ENCODE results near the gene FASTK. TPM values are rescaled to one million over a fixed set of nuclear protein-coding genes. Genes with fewer than 3 reads are reported as not detected.
A peak's percentile ranks its signal among the peaks of the same experiment; 100 is the strongest.

The FASTK gene
- total and polyA plus RNA-seq, 4 donors: 45.6 to 216 (median 57.5) TPM

DNA sequence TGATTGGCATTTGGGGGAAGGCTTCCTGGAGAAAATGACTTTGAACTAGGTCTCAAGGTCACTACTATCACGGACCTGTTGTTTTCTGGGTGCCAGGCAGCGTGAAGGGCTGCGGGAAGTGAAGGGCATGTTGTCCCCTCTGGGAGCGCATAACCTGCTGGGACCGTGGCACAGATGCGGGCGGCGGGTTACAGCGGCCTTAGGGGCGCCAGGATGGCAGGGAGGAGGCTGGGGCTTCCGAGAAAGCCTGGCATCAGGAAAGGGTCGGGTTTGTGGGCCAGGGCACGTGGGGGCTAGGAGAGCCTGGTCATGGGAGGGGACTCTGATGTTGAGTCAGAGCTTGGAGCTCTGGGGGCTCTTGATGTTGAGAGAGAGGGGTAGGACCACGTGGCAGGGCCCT, 15.1 kb downstream of the FASTK start:
- Histone ChIP-seq H3K4me1 (ENCODE audit: control insufficient read depth in 1 of 2, insufficient read depth in 2 of 2, low read length in 2 of 2) (no peaks in the 10 kb centered on the region), H3K27ac (ENCODE audit: low read depth in 1 of 2, low read length in 2 of 2) (no peak overlapping the region), H3K4me3 (ENCODE audit: low read length in 2 of 2) (no peak overlapping the region), H3K27me3 (ENCODE audit: control insufficient read depth in 1 of 2, insufficient read depth in 2 of 2, low read length in 1 of 2) (no peaks in the 10 kb centered on the region), H3K36me3 (ENCODE audit: control insufficient read depth in 1 of 2, insufficient read depth in 2 of 2, low read length in 1 of 2) (peaks cover 2 to 11% of the 10 kb centered on the region in 2 donors), H3K9me3 (ENCODE audit: control insufficient read depth, low read length) (no peaks in the 10 kb centered on the region)
- intact Hi-C loops (cut with DNase I): no loop called here
- ATAC-seq (ENCODE audit: low FRiP score) (no peak), DNase-seq (no peak)
- 84 to 86% methylated on average over 14 of the region's 14 CpGs for WGBS, 2 donors

DNA sequence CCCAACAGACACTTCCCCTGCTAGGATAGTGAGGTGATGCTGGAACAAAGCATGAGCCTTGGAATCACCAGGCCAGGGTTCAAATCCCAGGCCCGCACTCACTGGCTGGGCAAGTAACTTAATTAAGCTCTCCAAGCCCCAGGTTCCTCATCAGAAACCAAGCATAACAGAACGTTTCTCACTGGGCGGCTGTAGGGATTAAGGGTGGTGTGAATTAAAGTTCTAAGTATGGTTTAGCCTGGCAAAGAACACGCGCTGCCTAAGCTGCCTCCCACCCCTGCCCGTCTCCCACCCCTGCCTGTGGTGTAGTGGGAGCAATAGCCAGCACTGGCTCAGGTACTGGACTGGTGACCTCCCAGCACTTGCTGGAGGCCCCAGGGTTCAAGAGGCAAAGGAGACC, 15.6 kb downstream of the FASTK start:
- intact Hi-C loops (cut with DNase I): no loop called here

DNA sequence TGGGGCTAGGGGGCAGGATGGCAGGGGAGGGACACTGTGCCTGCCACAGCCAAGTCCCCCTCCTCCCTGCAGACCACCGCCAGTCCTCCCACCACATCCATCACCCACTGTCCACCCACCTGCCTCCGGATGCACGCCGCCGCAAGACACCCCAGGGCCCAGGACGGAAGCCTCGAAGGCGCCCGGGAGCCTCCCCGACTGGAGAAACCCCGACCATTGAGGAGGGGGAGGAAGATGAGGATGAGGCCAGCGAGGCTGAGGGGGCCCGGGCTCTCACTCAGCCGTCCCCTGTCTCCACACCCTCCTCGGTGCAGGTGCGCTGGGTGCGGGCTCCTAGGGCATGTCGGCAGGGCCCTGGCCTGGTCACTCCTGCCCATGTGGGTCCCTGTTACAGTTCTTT, 16.2 kb downstream of the FASTK start:
- Histone ChIP-seq H3K4me1 (ENCODE audit: control insufficient read depth in 1 of 2, insufficient read depth in 2 of 2, low read length in 2 of 2) (no peaks in the 10 kb centered on the region), H3K27ac (ENCODE audit: low read depth in 1 of 2, low read length in 2 of 2) (no peak overlapping the region), H3K36me3 (ENCODE audit: control insufficient read depth in 1 of 2, insufficient read depth in 2 of 2, low read length in 1 of 2) (peaks cover 2 to 8% of the 10 kb centered on the region in 2 donors), H3K9me3 (ENCODE audit: control insufficient read depth, low read length) (no peaks in the 10 kb centered on the region), H3K27me3 (ENCODE audit: control insufficient read depth in 1 of 2, insufficient read depth in 2 of 2, low read length in 1 of 2) (no peaks in the 10 kb centered on the region), H3K4me3 (ENCODE audit: low read length in 2 of 2) (no peak overlapping the region)
- no peak for DNase-seq
- intact Hi-C loops (cut with DNase I): no loop called here
- no peak for ATAC-seq (ENCODE audit: low FRiP score)
- 92 to 93% methylated on average over 17 to 18 of the region's 18 CpGs for WGBS, 2 donors

More for the DNA sequence above, 15.6 kb downstream of the FASTK start:
- Histone ChIP-seq H3K36me3 (ENCODE audit: control insufficient read depth in 1 of 2, insufficient read depth in 2 of 2, low read length in 1 of 2) (peaks cover 2 to 8% of the 10 kb centered on the region in 2 donors), H3K9me3 (ENCODE audit: control insufficient read depth, low read length) (no peaks in the 10 kb centered on the region), H3K4me3 (ENCODE audit: low read length in 2 of 2) (no peak overlapping the region), H3K27me3 (ENCODE audit: control insufficient read depth in 1 of 2, insufficient read depth in 2 of 2, low read length in 1 of 2) (no peaks in the 10 kb centered on the region), H3K4me1 (ENCODE audit: control insufficient read depth in 1 of 2, insufficient read depth in 2 of 2, low read length in 2 of 2) (no peaks in the 10 kb centered on the region), H3K27ac (ENCODE audit: low read depth in 1 of 2, low read length in 2 of 2) (no peak overlapping the region)
- ATAC-seq (ENCODE audit: low FRiP score) (no peak), DNase-seq (no peak)
- 86 to 88% methylated on average over 6 of the region's 6 CpGs for WGBS, 2 donors

DNA sequence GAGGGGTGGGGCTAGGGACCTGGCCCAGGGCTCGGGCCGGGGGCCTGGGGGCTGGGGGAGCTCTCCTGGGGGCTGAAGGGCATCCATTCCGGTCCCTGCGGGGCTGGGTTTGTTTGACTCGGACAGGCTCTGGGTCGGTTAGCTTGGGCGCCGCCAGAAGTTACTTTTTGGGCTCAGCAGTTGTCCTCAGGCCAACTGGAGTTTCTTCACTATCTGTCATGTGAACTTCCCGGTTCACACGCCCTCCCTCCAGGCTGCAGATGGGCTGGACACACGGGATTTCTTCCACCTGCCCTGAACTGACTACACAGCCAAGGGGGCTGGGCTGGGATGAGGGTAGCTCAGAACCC, 17.4 kb downstream of the FASTK start:
- intact Hi-C loops (cut with DNase I): no loop called here
- no peaks in the 10 kb centered on the region for H3K9me3 ChIP-seq (ENCODE audit: control insufficient read depth, low read length)
- H3K4me1 ChIP-seq (ENCODE audit: control insufficient read depth in 1 of 2, insufficient read depth in 2 of 2, low read length in 2 of 2): no peaks in the 10 kb centered on the region
- ATAC-seq (ENCODE audit: low FRiP score) (no peak), DNase-seq (no peak)
- H3K36me3 ChIP-seq (ENCODE audit: control insufficient read depth in 1 of 2, insufficient read depth in 2 of 2, low read length in 1 of 2): peaks cover 2 to 8% of the 10 kb centered on the region in 2 donors
- no peaks in the 10 kb centered on the region for H3K27me3 ChIP-seq (ENCODE audit: control insufficient read depth in 1 of 2, insufficient read depth in 2 of 2, low read length in 1 of 2)
- no peak overlapping the region for H3K4me3 ChIP-seq (ENCODE audit: low read length in 2 of 2)
- H3K27ac ChIP-seq (ENCODE audit: low read depth in 1 of 2, low read length in 2 of 2): no peak overlapping the region
- 7 to 22% methylated on average over 11 of the region's 11 CpGs for WGBS, 2 donors

DNA sequence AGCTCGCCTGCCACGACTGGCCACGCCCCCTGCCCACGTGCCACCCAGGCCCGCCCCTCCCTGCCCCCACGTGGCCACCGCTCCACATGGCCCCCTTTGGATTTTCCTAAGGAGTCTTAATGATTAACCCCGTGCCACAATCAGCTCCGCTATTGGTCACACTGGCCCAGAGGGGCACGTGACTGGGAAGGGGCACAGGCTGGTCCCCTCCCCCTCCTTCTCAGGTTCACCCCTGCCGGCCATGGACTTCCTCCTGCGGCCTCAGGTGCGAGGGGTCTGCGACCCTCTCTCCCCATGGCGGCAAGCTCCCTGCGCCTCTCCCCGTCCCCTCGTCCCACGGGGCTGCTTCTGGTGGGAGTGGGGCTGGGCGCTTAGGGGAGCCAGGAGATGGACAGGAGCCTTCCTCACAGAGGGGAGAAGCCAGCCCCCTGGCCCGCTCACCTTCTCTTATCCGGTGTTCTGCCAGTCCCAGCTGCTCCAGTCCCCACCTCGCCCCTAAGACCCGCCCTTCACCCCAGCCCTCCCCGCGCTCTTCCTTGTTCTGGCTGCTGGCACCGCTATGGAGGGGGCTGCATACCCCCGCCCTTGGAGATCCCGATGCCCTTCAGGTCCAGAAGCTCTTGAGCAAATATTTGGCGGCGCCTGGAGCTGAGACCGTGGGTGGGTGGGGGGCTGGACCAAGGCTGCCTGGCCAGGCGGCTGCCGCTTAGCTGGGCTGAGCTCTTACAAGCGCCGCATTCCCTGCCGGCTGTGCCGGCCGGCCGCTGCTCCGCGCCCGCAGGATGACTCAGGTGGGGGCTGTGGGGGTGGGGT, 18.0 kb downstream of the FASTK start:
- peak overlapping the region in 1 of 2 donors; percentile 23 for H3K27ac ChIP-seq (ENCODE audit: low read depth in 1 of 2, low read length in 2 of 2)
- H3K36me3 ChIP-seq (ENCODE audit: control insufficient read depth in 1 of 2, insufficient read depth in 2 of 2, low read length in 1 of 2): peaks cover 2 to 4% of the 10 kb centered on the region in 2 donors
- H3K4me3 ChIP-seq (ENCODE audit: low read length in 2 of 2): no peak overlapping the region
- H3K9me3 ChIP-seq (ENCODE audit: control insufficient read depth, low read length): no peaks in the 10 kb centered on the region
- intact Hi-C loops (cut with DNase I): no loop called here
- ATAC-seq (ENCODE audit: low FRiP score): no peak
- WGBS, 2 donors: 21 to 24% methylated on average over 38 to 43 of the region's 43 CpGs
- peak in 1 of 2 donors; percentile 89 for DNase-seq
- no peaks in the 10 kb centered on the region for H3K4me1 ChIP-seq (ENCODE audit: control insufficient read depth in 1 of 2, insufficient read depth in 2 of 2, low read length in 2 of 2)
- H3K27me3 ChIP-seq (ENCODE audit: control insufficient read depth in 1 of 2, insufficient read depth in 2 of 2, low read length in 1 of 2): no peaks in the 10 kb centered on the region

DNA sequence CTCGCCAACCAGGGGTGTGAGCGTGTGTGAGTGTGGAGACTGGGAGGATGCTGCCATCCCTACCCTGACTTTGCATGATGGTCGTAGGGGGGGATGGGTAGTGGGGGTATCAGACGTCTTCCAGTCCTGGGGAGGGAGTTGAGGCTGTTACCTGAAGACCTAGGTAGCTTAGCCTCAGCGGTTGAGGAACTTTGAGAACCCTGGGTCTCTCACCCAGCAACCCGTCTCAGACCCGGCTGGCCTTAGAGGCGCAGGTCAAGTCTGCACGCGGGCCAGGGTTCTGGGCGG, 18.6 kb downstream of the FASTK start:
- Histone ChIP-seq H3K4me3 (ENCODE audit: low read length in 2 of 2) (no peak overlapping the region), H3K27me3 (ENCODE audit: control insufficient read depth in 1 of 2, insufficient read depth in 2 of 2, low read length in 1 of 2) (no peaks in the 10 kb centered on the region), H3K27ac (ENCODE audit: low read depth in 1 of 2, low read length in 2 of 2) (no peak overlapping the region), H3K36me3 (ENCODE audit: control insufficient read depth in 1 of 2, insufficient read depth in 2 of 2, low read length in 1 of 2) (no peaks in the 10 kb centered on the region), H3K9me3 (ENCODE audit: control insufficient read depth, low read length) (no peaks in the 10 kb centered on the region), H3K4me1 (ENCODE audit: control insufficient read depth in 1 of 2, insufficient read depth in 2 of 2, low read length in 2 of 2) (no peaks in the 10 kb centered on the region)
- ATAC-seq (ENCODE audit: low FRiP score) (no peak), DNase-seq (no peak)
- intact Hi-C loops (cut with DNase I): no loop called here
- 51 to 62% methylated on average over 10 to 11 of the region's 11 CpGs for WGBS, 2 donors

DNA sequence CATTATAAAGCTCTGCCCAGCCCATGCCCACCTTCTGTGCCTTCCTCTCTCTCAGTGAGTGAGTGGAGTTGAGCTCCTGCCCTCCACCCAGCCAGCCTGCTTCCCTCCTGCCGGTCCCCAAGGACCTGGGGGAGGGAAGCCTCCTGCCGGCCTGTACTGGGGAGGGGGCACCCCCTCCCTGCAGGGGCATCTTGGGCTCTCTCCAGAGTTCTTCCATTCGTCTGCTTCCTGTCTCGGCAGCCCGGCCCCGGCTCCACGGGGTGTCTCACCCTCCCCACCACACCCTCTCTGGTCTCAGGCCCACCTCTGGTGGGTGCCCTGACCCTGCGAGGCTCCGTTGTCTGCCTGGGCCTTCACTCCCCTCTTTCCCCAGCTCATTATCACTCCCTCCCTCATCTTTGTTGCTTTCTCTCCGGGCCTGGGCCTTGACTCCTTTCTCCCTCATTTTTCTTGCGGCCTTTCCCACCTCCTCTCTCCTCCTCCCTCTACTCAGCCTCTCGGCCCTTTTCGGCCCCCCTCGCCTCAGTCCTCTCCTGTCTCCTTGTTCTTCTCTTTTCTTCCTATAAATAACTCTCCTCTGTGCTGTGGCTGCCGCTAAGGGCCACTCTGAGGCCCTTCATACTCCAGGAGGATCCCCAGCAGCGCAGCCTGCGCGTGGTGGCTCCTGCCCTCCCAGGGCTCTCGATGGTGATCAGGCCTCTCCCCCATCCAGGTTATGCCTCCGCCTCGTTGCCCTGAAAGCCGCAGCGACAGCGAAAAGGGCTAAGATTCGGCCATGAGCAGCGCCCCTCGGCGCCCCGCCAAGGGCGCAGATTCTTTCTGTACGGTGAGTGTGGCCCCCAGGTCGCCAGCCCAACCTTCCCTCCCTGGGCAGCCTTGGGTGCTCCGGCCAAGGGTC, 19.1 kb downstream of the FASTK start:
- DNase-seq (no peak), ATAC-seq (ENCODE audit: low FRiP score) (no peak)
- WGBS, 2 donors: 44 to 49% methylated on average over 33 of the region's 33 CpGs
- Histone ChIP-seq H3K27me3 (ENCODE audit: control insufficient read depth in 1 of 2, insufficient read depth in 2 of 2, low read length in 1 of 2) (no peaks in the 10 kb centered on the region), H3K27ac (ENCODE audit: low read depth in 1 of 2, low read length in 2 of 2) (no peak overlapping the region), H3K4me3 (ENCODE audit: low read length in 2 of 2) (no peak overlapping the region), H3K36me3 (ENCODE audit: control insufficient read depth in 1 of 2, insufficient read depth in 2 of 2, low read length in 1 of 2) (no peaks in the 10 kb centered on the region), H3K4me1 (ENCODE audit: control insufficient read depth in 1 of 2, insufficient read depth in 2 of 2, low read length in 2 of 2) (no peaks in the 10 kb centered on the region), H3K9me3 (ENCODE audit: control insufficient read depth, low read length) (no peaks in the 10 kb centered on the region)
- intact Hi-C loops (cut with DNase I): loop anchor here in 1 of 2 donors (1.0 kb wide), 1 partner anchor 19 kb away; the partner anchor contains the start of gene FASTK

DNA sequence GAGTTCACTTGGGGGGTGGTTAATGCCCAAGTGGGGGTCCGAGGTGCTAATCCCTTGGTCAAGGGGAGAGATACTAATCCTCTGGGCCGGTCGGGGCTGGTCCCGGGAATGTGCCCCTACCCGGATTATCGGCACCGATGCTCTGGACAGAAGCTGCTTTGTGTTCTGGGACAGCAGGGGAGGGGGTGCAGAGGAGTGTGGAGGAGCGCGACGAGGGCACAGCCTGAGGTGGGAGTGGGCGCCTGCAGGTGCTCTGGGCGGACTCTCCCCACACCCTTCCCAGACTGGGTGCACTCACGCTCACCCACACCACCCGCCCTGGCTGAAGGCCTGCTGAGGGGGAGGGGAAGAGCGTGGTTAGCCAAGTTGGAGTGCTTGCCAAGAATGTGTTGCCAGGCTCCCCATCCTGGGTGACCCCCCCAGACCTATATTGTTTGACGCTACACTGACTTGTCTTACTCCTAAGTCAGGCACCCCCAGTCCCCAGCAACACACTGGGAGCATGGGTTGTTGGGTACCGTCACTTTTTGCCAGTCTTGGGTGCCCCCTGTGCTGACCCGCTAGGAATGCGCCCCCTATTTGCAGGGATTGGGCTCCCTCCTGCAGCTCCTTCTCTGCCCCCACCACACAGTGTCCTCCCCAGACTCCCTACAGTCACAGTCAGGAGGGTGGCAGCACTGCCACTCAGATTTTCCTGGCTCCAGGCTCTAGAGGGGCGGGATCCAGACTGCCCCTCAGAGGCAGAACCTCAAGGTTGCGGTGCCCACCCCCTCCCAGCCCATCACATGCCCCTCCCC, 20.0 kb downstream of the FASTK start:
- Histone ChIP-seq H3K27ac (ENCODE audit: low read depth in 1 of 2, low read length in 2 of 2) (no peak overlapping the region), H3K4me1 (ENCODE audit: control insufficient read depth in 1 of 2, insufficient read depth in 2 of 2, low read length in 2 of 2) (no peaks in the 10 kb centered on the region), H3K27me3 (ENCODE audit: control insufficient read depth in 1 of 2, insufficient read depth in 2 of 2, low read length in 1 of 2) (no peaks in the 10 kb centered on the region), H3K36me3 (ENCODE audit: control insufficient read depth in 1 of 2, insufficient read depth in 2 of 2, low read length in 1 of 2) (no peaks in the 10 kb centered on the region), H3K4me3 (ENCODE audit: low read length in 2 of 2) (peak overlapping the region; percentile 57 to 75), H3K9me3 (ENCODE audit: control insufficient read depth, low read length) (no peaks in the 10 kb centered on the region)
- intact Hi-C loops (cut with DNase I): loop anchor here in 1 of 2 donors (1.0 kb wide), 1 partner anchor 20 kb away; the partner anchor contains the start of gene FASTK
- peak in 1 of 2 donors; percentile 85 for DNase-seq
- no peak for ATAC-seq (ENCODE audit: low FRiP score)
- 3% methylated on average over 21 of the region's 21 CpGs for WGBS, 2 donors
